Dendritic cell treated with granulocyte-macrophage colony-stimulating factor and Interleukin-4, amounts not matched to agents 40 ng/mL and 50 ng/mL, for 4 days (primary cell): ENCODE data around the gene RASL12.

ENCODE experiments used
- H3K27ac Mint-ChIP-seq: one replicate; pipeline ENCODE4 v1.8.0; 2022; ENCODE audit warnings: mild to moderate bottlenecking, mixed read lengths
- H3K27me3 Mint-ChIP-seq: one replicate; pipeline ENCODE4 v1.8.0; 2022; ENCODE audit warnings: mild to moderate bottlenecking, mixed read lengths
- H3K36me3 Mint-ChIP-seq: one replicate; pipeline ENCODE4 v1.8.0; 2022; ENCODE audit warnings: low read depth, mixed read lengths
- H3K4me1 Mint-ChIP-seq: one replicate; pipeline ENCODE4 v1.8.0; 2022; ENCODE audit warnings: low read depth, mixed read lengths
- H3K4me3 Mint-ChIP-seq: one replicate; pipeline ENCODE4 v1.8.0; 2022; ENCODE audit warnings: mild to moderate bottlenecking, moderate library complexity, mixed read lengths
- H3K9me3 Mint-ChIP-seq: one replicate; pipeline ENCODE4 v1.8.0; 2022; ENCODE audit warnings: mixed read lengths
- intact Hi-C: fragments of 100-400 bp; cut with micrococcal nuclease; formaldehyde crosslinking; loops from one replicate; pipeline ENCODE4 v1.15.0; 2022

RASL12 gene

GRCh38 chr15:65059931-65060596 lies 7.7 kb downstream of the RASL12 start:
- no peaks in the 10 kb centered on the region for H3K36me3 Mint-ChIP-seq
- peaks cover 22% of the 10 kb centered on the region for H3K27me3 Mint-ChIP-seq
- H3K9me3 Mint-ChIP-seq = no peaks in the 10 kb centered on the region
- no peak overlapping the region for H3K4me3 Mint-ChIP-seq
- H3K4me1 Mint-ChIP-seq = peaks cover 8% of the 10 kb centered on the region
- H3K27ac Mint-ChIP-seq = no peak overlapping the region
- intact Hi-C loops = loop anchor here (10.0 kb wide), 1 partner anchor 235 kb away; the partner anchor contains the start of gene RNU5A-1

- no peaks in the 10 kb centered on the region for H3K36me3 Mint-ChIP-seq
- H3K4me3 Mint-ChIP-seq = no peak overlapping the region
- intact Hi-C loops = loop anchor here (10.0 kb wide), 1 partner anchor 235 kb away; the partner anchor contains the start of gene RNU5A-1
These were observed 8.4 kb downstream of the RASL12 start for GRCh38 chr15:65059369-65059750.

GRCh38 chr15:65058394-65059368 lies 9.1 kb downstream of the RASL12 start:
- Mint-ChIP-seq H3K4me1 (peaks cover 8% of the 10 kb centered on the region), H3K9me3 (no peaks in the 10 kb centered on the region), H3K27me3 (peaks cover 18% of the 10 kb centered on the region), H3K36me3 (no peaks in the 10 kb centered on the region), H3K4me3 (no peak overlapping the region), H3K27ac (no peak overlapping the region)
- intact Hi-C loops = loop anchor here (10.0 kb wide), 1 partner anchor 236 kb away; the partner anchor contains the start of gene RNU5A-1

More at GRCh38 chr15:65059369-65059750, 8.4 kb downstream of the RASL12 start:
- H3K4me1 Mint-ChIP-seq = peaks cover 8% of the 10 kb centered on the region
- no peaks in the 10 kb centered on the region for H3K9me3 Mint-ChIP-seq
- H3K27ac Mint-ChIP-seq = no peak overlapping the region
- peaks cover 19% of the 10 kb centered on the region for H3K27me3 Mint-ChIP-seq

GRCh38 chr15:65057549-65057940 lies 10.2 kb downstream of the RASL12 start:
- Mint-ChIP-seq H3K4me3 (no peak overlapping the region), H3K36me3 (no peaks in the 10 kb centered on the region), H3K27me3 (peaks cover 11% of the 10 kb centered on the region), H3K9me3 (no peaks in the 10 kb centered on the region), H3K27ac (no peak overlapping the region), H3K4me1 (peaks cover 8% of the 10 kb centered on the region)
- intact Hi-C loops = loop anchor here (10.0 kb wide), 1 partner anchor 237 kb away; the partner anchor contains the start of gene RNU5A-1

GRCh38 chr15:65056868-65057548 lies 10.8 kb downstream of the RASL12 start:
- intact Hi-C loops = loop anchor here (10.0 kb wide), 1 partner anchor 238 kb away; the partner anchor contains the start of gene RNU5A-1
- H3K27me3 Mint-ChIP-seq = peaks cover 10% of the 10 kb centered on the region

GRCh38 chr15:65056106-65056505 lies 11.7 kb downstream of the RASL12 start:
- intact Hi-C loops = loop anchor here (10.0 kb wide), 1 partner anchor 239 kb away; the partner anchor contains the start of gene RNU5A-1
- peaks cover 8% of the 10 kb centered on the region for H3K4me1 Mint-ChIP-seq
- no peak overlapping the region for H3K27ac Mint-ChIP-seq

More at GRCh38 chr15:65056868-65057548, 10.8 kb downstream of the RASL12 start:
- H3K4me3 Mint-ChIP-seq = no peak overlapping the region
- no peaks in the 10 kb centered on the region for H3K36me3 Mint-ChIP-seq
- H3K9me3 Mint-ChIP-seq = no peaks in the 10 kb centered on the region
- peaks cover 8% of the 10 kb centered on the region for H3K4me1 Mint-ChIP-seq
- no peak overlapping the region for H3K27ac Mint-ChIP-seq

GRCh38 chr15:65055201-65055870 lies 12.5 kb downstream of the RASL12 start:
- H3K4me3 Mint-ChIP-seq = no peak overlapping the region
- no peaks in the 10 kb centered on the region for H3K36me3 Mint-ChIP-seq
- no peak overlapping the region for H3K27ac Mint-ChIP-seq
- H3K4me1 Mint-ChIP-seq = peaks cover 10% of the 10 kb centered on the region
- H3K9me3 Mint-ChIP-seq = no peaks in the 10 kb centered on the region
- peaks cover 14% of the 10 kb centered on the region for H3K27me3 Mint-ChIP-seq
- intact Hi-C loops = loop anchor here (10.0 kb wide), 1 partner anchor 239 kb away; the partner anchor contains the start of gene RNU5A-1

More at GRCh38 chr15:65056106-65056505, 11.7 kb downstream of the RASL12 start:
- Mint-ChIP-seq H3K4me3 (no peak overlapping the region), H3K27me3 (peaks cover 12% of the 10 kb centered on the region), H3K36me3 (no peaks in the 10 kb centered on the region), H3K9me3 (no peaks in the 10 kb centered on the region)

GRCh38 chr15:65054333-65055200 lies 13.2 kb downstream of the RASL12 start:
- Mint-ChIP-seq H3K27me3 (peaks cover 19% of the 10 kb centered on the region), H3K36me3 (no peaks in the 10 kb centered on the region), H3K4me3 (no peak overlapping the region), H3K27ac (no peak overlapping the region), H3K9me3 (no peaks in the 10 kb centered on the region), H3K4me1 (peaks cover 11% of the 10 kb centered on the region)
- intact Hi-C loops = loop anchor here (1.0 to 10.0 kb wide), 2 partner anchors 47 to 240 kb away; partner anchors contain the start of gene RNU5A-1

- no peaks in the 10 kb centered on the region for H3K9me3 Mint-ChIP-seq
- peaks cover 14% of the 10 kb centered on the region for H3K4me1 Mint-ChIP-seq
- intact Hi-C loops = loop anchor here (10.0 kb wide), 1 partner anchor 242 kb away; the partner anchor contains the start of gene RNU5A-1
- H3K27ac Mint-ChIP-seq = no peak overlapping the region
- H3K4me3 Mint-ChIP-seq = no peak overlapping the region
- peaks cover 15% of the 10 kb centered on the region for H3K27me3 Mint-ChIP-seq
- no peaks in the 10 kb centered on the region for H3K36me3 Mint-ChIP-seq
These were observed 14.8 kb downstream of the RASL12 start for GRCh38 chr15:65052956-65053355.

- no peak overlapping the region for H3K4me3 Mint-ChIP-seq
- H3K36me3 Mint-ChIP-seq = no peaks in the 10 kb centered on the region
- peaks cover 16% of the 10 kb centered on the region for H3K27me3 Mint-ChIP-seq
- no peak overlapping the region for H3K27ac Mint-ChIP-seq
- peaks cover 14% of the 10 kb centered on the region for H3K4me1 Mint-ChIP-seq
- intact Hi-C loops = loop anchor here (10.0 kb wide), 1 partner anchor 244 kb away; the partner anchor contains the start of gene RNU5A-1
- no peaks in the 10 kb centered on the region for H3K9me3 Mint-ChIP-seq
These were observed 16.5 kb downstream of the RASL12 start for GRCh38 chr15:65051266-65051665.

- Mint-ChIP-seq H3K27ac (peak overlapping the region; percentile 38), H3K4me3 (no peak overlapping the region), H3K27me3 (peaks cover 15% of the 10 kb centered on the region), H3K36me3 (no peaks in the 10 kb centered on the region), H3K9me3 (no peaks in the 10 kb centered on the region), H3K4me1 (peaks cover 14% of the 10 kb centered on the region)
- intact Hi-C loops = loop anchor here (10.0 kb wide), 1 partner anchor 245 kb away; the partner anchor contains the start of gene RNU5A-1
These were observed 17.5 kb downstream of the RASL12 start for GRCh38 chr15:65050270-65050669.

GRCh38 chr15:65049418-65049840 lies 18.4 kb downstream of the RASL12 start:
- peaks cover 16% of the 10 kb centered on the region for H3K27me3 Mint-ChIP-seq
- peak overlapping the region; percentile 66 for H3K4me3 Mint-ChIP-seq
- H3K9me3 Mint-ChIP-seq = no peaks in the 10 kb centered on the region
- H3K36me3 Mint-ChIP-seq = no peaks in the 10 kb centered on the region
- peaks cover 15% of the 10 kb centered on the region for H3K4me1 Mint-ChIP-seq
- intact Hi-C loops = no loop called here
- H3K27ac Mint-ChIP-seq = peak overlapping the region; percentile 38
